Panc1 (cell line): Measurements from ENCODE around the gene LRP1B. TPM values are rescaled to one million over a fixed set of nuclear protein-coding genes. Genes with fewer than 3 reads are reported as not detected.

ENCODE experiments used
- ATAC-seq: fragments of 200-7000 bp; cut with Tn5 transposase; 2 replicates; pipeline ENCODE4 v1.9.1; 2020; ENCODE audit warnings: mild to moderate bottlenecking, moderate library complexity
- BruUV-seq: library from RNA; stranded (reverse); fragments of 400-500 nt; replicated peaks from 2 replicates; lab custom pipeline; 2021; lab: Mats Ljungman, UMichigan
- CTCF ChIA-PET: fragments of 300-600 bp; sonication (Branson Sonifier 250); formaldehyde crosslinking; loops from one replicate; lab custom pipeline; 2022; ENCODE audit warnings: antibody characterized with exemption; lab: Charles Lee
- POLR2A ChIA-PET: fragments of 300-600 bp; sonication (Branson Sonifier 250); formaldehyde crosslinking; loops from one replicate; lab custom pipeline; 2022; ENCODE audit warnings: antibody characterized with exemption; lab: Charles Lee
- DNase-seq: peaks from one replicate; pipeline ENCODE4 v3.0.0-alpha.2; 2010; ENCODE audit warnings: low read depth, low spot score
- H3K27ac ChIP-seq: 2 replicates; pipeline ENCODE4 v1.5.1; 2011; ENCODE audit warnings: mild to moderate bottlenecking, low read length, inconsistent platforms
- H3K27me3 ChIP-seq: fragments of 200-500 bp; sonication (Bioruptor generic); 2 replicates; pipeline ENCODE4 v1.6.0; 2014; ENCODE audit warnings: low read length, inconsistent platforms; ENCODE audit not compliant: control insufficient read depth, insufficient read depth
- H3K36me3 ChIP-seq: fragments of 200-500 bp; sonication (Bioruptor generic); 2 replicates; pipeline ENCODE4 v1.5.1; 2014; ENCODE audit warnings: inconsistent platforms, mild to moderate bottlenecking, low read length, moderate library complexity; ENCODE audit not compliant: control insufficient read depth, insufficient read depth
- H3K4me1 ChIP-seq: 2 replicates; pipeline ENCODE4 v1.5.1; 2011; ENCODE audit warnings: inconsistent platforms, mild to moderate bottlenecking, low read length, moderate library complexity; ENCODE audit not compliant: control insufficient read depth, insufficient read depth
- H3K4me3 ChIP-seq, 2 experiments: 2 replicates each; pipeline ENCODE4 v1.5.1; 2011 to 2012; ENCODE audit warnings: low read depth in 2 of 2, low read length in 2 of 2, mild to moderate bottlenecking in 2 of 2, inconsistent platforms in 1 of 2, moderate library complexity in 1 of 2
- H3K9me3 ChIP-seq: fragments of 200-500 bp; sonication (Bioruptor generic); 2 replicates; pipeline ENCODE4 v1.5.1; 2014; ENCODE audit warnings: low read depth, mild to moderate bottlenecking, inconsistent platforms, low read length, moderate library complexity; ENCODE audit not compliant: control insufficient read depth, insufficient read depth
- POLR2AphosphoS5 ChIP-seq: IDR thresholded peaks from 2 replicates; pipeline ENCODE4 v1.6.1; 2012; ENCODE audit warnings: mild to moderate bottlenecking, low read depth, low read length, moderate library complexity
- SIN3A ChIP-seq: IDR thresholded peaks from 2 replicates; pipeline ENCODE4 v1.6.1; 2012; ENCODE audit warnings: low read depth, mild to moderate bottlenecking, low read length, moderate library complexity, borderline replicate concordance; ENCODE audit not compliant: insufficient read depth
- TCF7L2 ChIP-seq: IDR thresholded peaks from 2 replicates; pipeline ENCODE4 v1.6.1; 2011; ENCODE audit warnings: mild to moderate bottlenecking, low read depth, low read length, inconsistent platforms
- in situ Hi-C: cut with HindIII; loops from 2 replicates; pipeline ENCODE4 v1.10.0; 2016; ENCODE audit warnings: low sequenced_read_pairs, low pct_unique_long_range_greater_than_20kb
- intact Hi-C: fragments of 100-400 bp; cut with micrococcal nuclease; formaldehyde crosslinking; loops from one replicate; pipeline ENCODE4 v1.10.0; 2022; ENCODE audit not compliant: unreplicated experiment
- total RNA-seq: library from RNA; stranded (reverse); gene quantifications from one replicate; pipeline ENCODE4 v1.2.1, GENCODE V29; 2021; ENCODE audit not compliant: unreplicated experiment
- TF ChIP-seq, protein P1 (sequence below): fragments of 450-650 bp; IDR thresholded peaks from 2 replicates; pipeline ENCODE4 v1.5.1; 2017; ENCODE audit warnings: mild to moderate bottlenecking
- TF ChIP-seq, protein P2 (sequence below), 2 experiments: IDR thresholded peaks; 2 replicates each; pipeline ENCODE4 v1.6.1; 2011 to 2012; ENCODE audit warnings: low read depth in 2 of 2, control low read depth in 1 of 2, low read length in 1 of 2, mild to moderate bottlenecking in 1 of 2, moderate library complexity in 1 of 2; ENCODE audit not compliant: insufficient read depth in 1 of 2

LRP1B gene
- total RNA-seq, 1 experiment from 2014 or later = 0.54 TPM

DNA sequence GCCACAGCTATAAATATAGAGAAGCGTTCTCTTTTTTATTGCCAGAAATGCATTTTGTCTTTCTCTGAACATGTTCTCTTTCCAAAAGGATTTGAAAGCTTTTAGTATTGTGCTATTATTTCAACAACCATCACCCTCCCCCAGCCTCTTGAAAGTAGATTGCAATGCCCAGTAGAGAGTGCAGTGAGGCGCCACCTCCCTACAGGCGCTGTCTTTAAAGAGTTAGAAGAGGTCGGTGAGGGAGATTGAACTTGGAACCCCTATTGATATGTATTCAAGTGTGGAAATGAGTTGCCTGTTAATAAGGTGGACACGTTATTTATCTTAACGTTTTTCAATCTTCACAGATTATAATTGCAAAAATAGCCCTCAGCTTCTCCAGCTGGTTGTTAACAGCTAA lies 360.3 kb downstream of the LRP1B start:
- ChIA-PET CTCF (interaction anchor here (0.7 kb wide), 1 partner anchor 12 kb away, joined by 3 read pairs; no protein-coding TSS in a partner anchor), POLR2A (no interaction called here)
- Histone ChIP-seq H3K36me3 (no peaks in the 10 kb centered on the region), H3K4me1 (no peaks in the 10 kb centered on the region), H3K27ac (no peak overlapping the region), H3K9me3 (no peaks in the 10 kb centered on the region), H3K4me3 (no peak overlapping the region), H3K27me3 (no peaks in the 10 kb centered on the region)
- DNase-seq = no peak
- in situ Hi-C loops (no loop called here), intact Hi-C loops (no loop called here)
- TF ChIP-seq POLR2AphosphoS5 (no peak), SIN3A (no peak), TCF7L2 (no peak)
- TF ChIP-seq, protein P1, sequence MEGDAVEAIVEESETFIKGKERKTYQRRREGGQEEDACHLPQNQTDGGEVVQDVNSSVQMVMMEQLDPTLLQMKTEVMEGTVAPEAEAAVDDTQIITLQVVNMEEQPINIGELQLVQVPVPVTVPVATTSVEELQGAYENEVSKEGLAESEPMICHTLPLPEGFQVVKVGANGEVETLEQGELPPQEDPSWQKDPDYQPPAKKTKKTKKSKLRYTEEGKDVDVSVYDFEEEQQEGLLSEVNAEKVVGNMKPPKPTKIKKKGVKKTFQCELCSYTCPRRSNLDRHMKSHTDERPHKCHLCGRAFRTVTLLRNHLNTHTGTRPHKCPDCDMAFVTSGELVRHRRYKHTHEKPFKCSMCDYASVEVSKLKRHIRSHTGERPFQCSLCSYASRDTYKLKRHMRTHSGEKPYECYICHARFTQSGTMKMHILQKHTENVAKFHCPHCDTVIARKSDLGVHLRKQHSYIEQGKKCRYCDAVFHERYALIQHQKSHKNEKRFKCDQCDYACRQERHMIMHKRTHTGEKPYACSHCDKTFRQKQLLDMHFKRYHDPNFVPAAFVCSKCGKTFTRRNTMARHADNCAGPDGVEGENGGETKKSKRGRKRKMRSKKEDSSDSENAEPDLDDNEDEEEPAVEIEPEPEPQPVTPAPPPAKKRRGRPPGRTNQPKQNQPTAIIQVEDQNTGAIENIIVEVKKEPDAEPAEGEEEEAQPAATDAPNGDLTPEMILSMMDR = no peak
- TF ChIP-seq, protein P2, sequence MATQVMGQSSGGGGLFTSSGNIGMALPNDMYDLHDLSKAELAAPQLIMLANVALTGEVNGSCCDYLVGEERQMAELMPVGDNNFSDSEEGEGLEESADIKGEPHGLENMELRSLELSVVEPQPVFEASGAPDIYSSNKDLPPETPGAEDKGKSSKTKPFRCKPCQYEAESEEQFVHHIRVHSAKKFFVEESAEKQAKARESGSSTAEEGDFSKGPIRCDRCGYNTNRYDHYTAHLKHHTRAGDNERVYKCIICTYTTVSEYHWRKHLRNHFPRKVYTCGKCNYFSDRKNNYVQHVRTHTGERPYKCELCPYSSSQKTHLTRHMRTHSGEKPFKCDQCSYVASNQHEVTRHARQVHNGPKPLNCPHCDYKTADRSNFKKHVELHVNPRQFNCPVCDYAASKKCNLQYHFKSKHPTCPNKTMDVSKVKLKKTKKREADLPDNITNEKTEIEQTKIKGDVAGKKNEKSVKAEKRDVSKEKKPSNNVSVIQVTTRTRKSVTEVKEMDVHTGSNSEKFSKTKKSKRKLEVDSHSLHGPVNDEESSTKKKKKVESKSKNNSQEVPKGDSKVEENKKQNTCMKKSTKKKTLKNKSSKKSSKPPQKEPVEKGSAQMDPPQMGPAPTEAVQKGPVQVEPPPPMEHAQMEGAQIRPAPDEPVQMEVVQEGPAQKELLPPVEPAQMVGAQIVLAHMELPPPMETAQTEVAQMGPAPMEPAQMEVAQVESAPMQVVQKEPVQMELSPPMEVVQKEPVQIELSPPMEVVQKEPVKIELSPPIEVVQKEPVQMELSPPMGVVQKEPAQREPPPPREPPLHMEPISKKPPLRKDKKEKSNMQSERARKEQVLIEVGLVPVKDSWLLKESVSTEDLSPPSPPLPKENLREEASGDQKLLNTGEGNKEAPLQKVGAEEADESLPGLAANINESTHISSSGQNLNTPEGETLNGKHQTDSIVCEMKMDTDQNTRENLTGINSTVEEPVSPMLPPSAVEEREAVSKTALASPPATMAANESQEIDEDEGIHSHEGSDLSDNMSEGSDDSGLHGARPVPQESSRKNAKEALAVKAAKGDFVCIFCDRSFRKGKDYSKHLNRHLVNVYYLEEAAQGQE (IDR thresholded peaks at IDR 0.05; ENCODE audit: insufficient read depth in 1 of 2, low read depth in 2 of 2, low read length in 1 of 2) = no peak
- no TSS peak for BruUV-seq
- no peak for ATAC-seq

DNA sequence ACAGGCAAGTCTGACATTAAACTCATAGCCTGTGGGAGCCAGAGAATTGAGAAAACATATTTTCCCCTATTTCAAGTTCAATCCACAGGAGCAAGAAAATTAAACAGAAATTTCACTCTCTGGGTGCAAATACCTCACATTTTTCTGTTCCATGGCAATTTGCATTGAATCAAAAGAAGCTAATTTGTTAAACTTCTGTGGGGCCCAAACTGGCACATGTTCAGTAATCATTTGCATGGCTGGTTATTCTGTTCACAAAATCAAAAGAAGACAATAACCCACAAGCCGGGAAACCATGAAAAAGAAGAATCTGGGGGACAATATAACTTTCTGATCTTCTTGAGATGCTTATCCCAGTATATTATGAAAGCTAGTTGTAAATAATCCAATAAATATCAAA lies 363.1 kb downstream of the LRP1B start:
- no peaks in the 10 kb centered on the region for H3K27me3 ChIP-seq
- no peak for DNase-seq
- H3K27ac ChIP-seq = no peak overlapping the region
- no peaks in the 10 kb centered on the region for H3K36me3 ChIP-seq
- H3K4me3 ChIP-seq = no peak overlapping the region
- ChIA-PET CTCF (no interaction called here), POLR2A (no interaction called here)
- BruUV-seq = no TSS peak
- ATAC-seq = no peak
- TF ChIP-seq SIN3A (no peak), POLR2AphosphoS5 (no peak), TCF7L2 (no peak)
- TF ChIP-seq, protein P1 = no peak
- TF ChIP-seq, protein P2 (IDR thresholded peaks at IDR 0.05; ENCODE audit: insufficient read depth in 1 of 2, low read depth in 2 of 2, low read length in 1 of 2) = no peak
- H3K9me3 ChIP-seq = no peaks in the 10 kb centered on the region
- in situ Hi-C loops = no loop called here
- intact Hi-C loops = no loop called here
- no peaks in the 10 kb centered on the region for H3K4me1 ChIP-seq
